GM13976 (cell line): Measurements from ENCODE around the gene BRD1.

Experiments used
- DNase-seq: peaks from one replicate; pipeline ENCODE4 v3.0.0; 2012; ENCODE audit warnings: low spot score
- CTCF ChIP-seq: IDR thresholded peaks from 2 replicates; pipeline ENCODE4 v1.5.1; 2012; ENCODE audit warnings: borderline replicate concordance, mild to moderate bottlenecking; ENCODE audit not compliant: insufficient read depth; ENCODE audit errors: extremely low read depth, missing control alignments, control extremely low read depth
- in situ Hi-C: fragments of 300-500 bp; cut with MboI; formaldehyde crosslinking; loops from one replicate; pipeline ENCODE4 v1.12.0; 2022; ENCODE audit warnings: low sequenced_read_pairs, mixed read lengths, inconsistent platforms; ENCODE audit not compliant: unreplicated experiment

The BRD1 gene

GRCh38 chr22:49793871-49794270, 33.8 kb downstream of the BRD1 start:
- DNase-seq = no peak
- in situ Hi-C loops = no loop called here

DNA sequence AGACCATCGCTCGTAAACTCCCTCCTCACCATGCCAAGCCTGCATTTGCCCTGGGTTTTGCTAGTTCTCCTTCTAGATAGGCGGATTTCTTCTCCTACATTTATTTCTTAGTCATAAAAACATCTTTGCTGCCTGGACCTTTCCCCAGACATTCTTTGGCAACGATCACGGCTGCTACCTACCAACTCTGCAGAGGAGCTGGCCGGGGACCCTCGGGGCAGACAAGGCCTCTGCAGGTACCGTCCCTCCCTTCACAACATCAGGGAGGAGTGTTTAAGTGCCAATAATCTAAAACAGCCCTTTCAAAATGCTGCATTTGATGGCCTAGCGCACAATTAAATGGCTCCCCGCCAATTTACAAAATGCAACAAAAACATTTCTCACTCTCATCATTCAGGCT, 34.4 kb downstream of the BRD1 start:
- no peak for TF ChIP-seq CTCF
- no peak for DNase-seq
- in situ Hi-C loops = no loop called here

More at GRCh38 chr22:49793871-49794270, 33.8 kb downstream of the BRD1 start:
- no peak for TF ChIP-seq CTCF

GRCh38 chr22:49792107-49792506, 35.6 kb downstream of the BRD1 start:
- no peak for TF ChIP-seq CTCF
- no peak for DNase-seq
- in situ Hi-C loops = no loop called here

DNA sequence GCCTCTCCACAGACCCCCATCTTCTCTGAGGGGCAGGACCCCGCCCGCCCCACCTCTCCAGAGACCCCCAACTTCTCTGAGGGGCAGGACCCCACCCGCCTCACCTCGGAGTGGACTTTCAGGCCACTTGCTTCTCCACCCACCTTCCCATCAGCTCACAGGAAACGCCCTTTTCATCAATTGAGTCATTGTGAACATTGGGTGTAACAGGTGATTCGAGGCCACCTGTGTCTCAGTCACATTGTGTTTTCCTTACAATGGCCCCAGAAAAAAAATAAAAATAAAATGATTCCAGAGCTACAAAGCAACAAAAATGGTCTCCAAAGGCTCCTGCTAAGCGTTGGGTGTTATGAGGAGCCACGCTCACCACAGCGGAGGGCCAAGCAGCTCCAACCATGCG, 36.0 kb downstream of the BRD1 start:
- in situ Hi-C loops = no loop called here
- DNase-seq = no peak
- no peak for TF ChIP-seq CTCF

GRCh38 chr22:49790912-49791311, 36.8 kb downstream of the BRD1 start:
- in situ Hi-C loops = no loop called here
- TF ChIP-seq CTCF = no peak

DNA sequence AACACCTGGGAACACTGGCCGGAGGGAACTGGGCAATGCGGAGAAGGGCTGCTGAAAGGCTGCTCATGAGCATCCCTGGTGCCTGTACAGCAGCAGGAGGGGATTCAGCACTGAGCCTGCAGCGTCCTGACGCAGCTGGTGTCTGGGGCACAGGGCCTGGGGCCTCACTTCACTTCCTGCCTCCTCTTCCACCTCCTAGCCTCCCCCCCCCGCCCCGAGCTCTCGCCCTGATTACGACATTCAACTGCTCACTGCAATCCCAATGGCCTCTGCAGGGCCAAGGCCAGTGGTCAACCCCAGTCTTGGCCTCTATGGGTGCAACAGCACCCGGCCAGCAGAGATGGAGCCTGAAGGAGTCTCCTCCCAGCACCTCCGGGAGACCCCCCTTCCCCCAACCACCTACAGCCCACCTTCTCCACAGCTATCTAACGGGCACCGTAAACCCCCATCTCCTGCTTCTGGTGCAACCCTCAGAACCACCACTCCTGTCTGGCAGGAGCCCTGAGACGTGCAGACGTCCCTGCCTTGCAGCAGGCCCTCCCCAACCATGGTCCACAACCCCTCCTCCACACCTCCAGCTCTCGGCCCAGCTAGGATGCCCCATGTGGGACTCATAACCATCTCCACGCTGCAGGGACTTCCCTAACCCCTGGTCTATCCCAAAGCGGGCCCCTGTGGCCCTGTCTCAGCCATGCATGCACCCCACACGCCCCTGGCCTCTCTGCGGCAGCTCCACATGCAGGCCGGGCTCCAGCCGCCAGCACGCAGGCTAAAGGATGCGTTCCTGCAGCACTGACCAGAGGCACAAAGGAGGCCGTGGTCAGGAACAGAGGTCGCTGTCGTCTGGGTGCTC, 38.2 kb downstream of the BRD1 start:
- TF ChIP-seq CTCF = no peak
- in situ Hi-C loops = no loop called here
- no peak for DNase-seq

More at GRCh38 chr22:49790912-49791311, 36.8 kb downstream of the BRD1 start:
- DNase-seq = no peak
